Measurements from ENCODE around the gene TRIM25. TPM values are rescaled to one million over a fixed set of nuclear protein-coding genes. Genes with fewer than 3 reads are reported as not detected.

TRIM25 gene
- total and polyA plus RNA-seq, 9 donors, result 7.0 to 16.5 (median 12.4) TPM

DNA sequence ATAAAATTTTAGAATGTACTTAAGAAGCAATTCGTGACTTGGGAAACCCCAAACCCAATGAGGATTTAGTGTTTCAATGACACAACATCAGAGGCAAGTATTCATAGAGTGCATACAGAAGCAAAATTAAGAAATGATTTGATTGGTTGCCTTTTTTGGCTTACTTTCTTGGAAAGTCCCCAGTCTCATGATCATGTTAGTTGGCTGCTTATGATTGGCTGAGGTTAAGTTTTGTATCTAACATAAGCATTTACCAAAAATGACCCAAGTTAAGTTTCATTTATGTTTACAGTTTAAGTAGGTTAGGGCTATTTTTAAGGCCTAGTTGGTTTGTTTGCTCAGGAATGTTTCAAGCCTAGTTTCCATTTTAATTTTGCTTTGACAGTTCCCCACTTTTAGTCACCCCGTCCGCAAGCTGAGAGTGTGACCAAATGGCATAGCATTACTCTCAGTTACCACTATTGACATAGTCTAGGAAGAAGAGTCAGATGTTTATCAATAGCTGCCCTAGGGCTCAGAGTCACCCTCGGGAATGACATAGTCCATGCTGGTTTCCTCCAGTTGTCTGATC is 43.7 kb downstream of the TRIM25 start:
- no peak overlapping the region for H3K27ac ChIP-seq (ENCODE audit: low read length)
- no peak for DNase-seq
- no peaks in the 10 kb centered on the region for H3K27me3 ChIP-seq (ENCODE audit: control insufficient read depth, insufficient read depth, low read length)
- no peak overlapping the region for H3K4me3 ChIP-seq (ENCODE audit: low read length)
- no peaks in the 10 kb centered on the region for H3K36me3 ChIP-seq (ENCODE audit: control insufficient read depth, insufficient read depth, low read length)
- H3K4me1 ChIP-seq (ENCODE audit: control insufficient read depth, insufficient read depth, low read length), result no peaks in the 10 kb centered on the region
- no peaks in the 10 kb centered on the region for H3K9me3 ChIP-seq (replicated peaks; ENCODE audit: control insufficient read depth, low read depth, low read length)
- 80% methylated on average over 1 of the region's 4 CpGs for WGBS (ENCODE audit: insufficient coverage)

DNA sequence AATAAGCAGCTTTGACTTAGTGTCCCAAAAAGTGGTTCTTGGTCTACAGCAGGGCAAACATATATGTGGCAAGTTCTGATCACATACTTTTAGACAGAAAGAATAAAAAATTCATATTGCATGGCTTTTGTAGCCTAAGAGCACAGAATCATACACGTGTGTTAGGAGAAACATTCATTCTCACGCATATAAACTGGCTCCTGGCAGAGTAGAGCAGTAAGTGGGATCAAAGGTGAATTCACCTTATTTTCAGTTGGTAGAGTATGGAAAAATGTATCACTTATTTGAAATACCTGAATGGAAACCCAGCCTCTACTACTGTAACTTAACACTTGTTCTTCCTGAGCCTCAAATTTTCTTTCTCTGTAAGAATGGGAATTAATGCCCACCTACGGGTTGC is 45.1 kb downstream of the TRIM25 start:
- Histone ChIP-seq H3K9me3 (replicated peaks; ENCODE audit: control insufficient read depth, low read depth, low read length) (no peaks in the 10 kb centered on the region), H3K36me3 (ENCODE audit: control insufficient read depth, insufficient read depth, low read length) (no peaks in the 10 kb centered on the region), H3K4me1 (ENCODE audit: control insufficient read depth, insufficient read depth, low read length) (no peaks in the 10 kb centered on the region), H3K27ac (ENCODE audit: low read length) (no peak overlapping the region), H3K4me3 (ENCODE audit: low read length) (no peak overlapping the region), H3K27me3 (ENCODE audit: control insufficient read depth, insufficient read depth, low read length) (no peaks in the 10 kb centered on the region)
- WGBS (ENCODE audit: insufficient coverage), result 83% methylated on average over 1 of the region's 3 CpGs
- DNase-seq, result no peak

DNA sequence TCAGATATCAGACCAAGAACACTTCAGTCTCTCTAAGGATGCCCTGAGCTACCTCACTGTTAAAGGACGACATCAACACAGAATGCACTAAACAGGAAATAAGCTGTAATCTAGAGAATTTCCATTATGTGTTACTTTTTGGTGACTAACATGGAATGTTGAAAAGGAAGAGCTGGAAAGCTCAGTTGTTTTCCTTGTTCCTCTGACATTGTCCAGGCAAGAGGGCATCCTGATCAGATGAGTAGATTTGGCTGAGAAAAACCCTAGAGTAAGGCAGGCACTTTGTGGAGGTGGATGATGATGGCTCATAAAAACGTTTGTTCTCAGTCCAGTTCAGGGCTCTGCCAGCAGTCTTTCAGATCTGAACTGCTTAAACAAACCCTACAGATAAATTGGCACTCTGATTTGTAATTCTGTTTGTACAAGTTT is 45.9 kb downstream of the TRIM25 start:
- Histone ChIP-seq H3K4me3 (ENCODE audit: low read length) (no peak overlapping the region), H3K27me3 (ENCODE audit: control insufficient read depth, insufficient read depth, low read length) (no peaks in the 10 kb centered on the region), H3K4me1 (ENCODE audit: control insufficient read depth, insufficient read depth, low read length) (no peaks in the 10 kb centered on the region), H3K27ac (ENCODE audit: low read length) (no peak overlapping the region), H3K36me3 (ENCODE audit: control insufficient read depth, insufficient read depth, low read length) (no peaks in the 10 kb centered on the region), H3K9me3 (replicated peaks; ENCODE audit: control insufficient read depth, low read depth, low read length) (no peaks in the 10 kb centered on the region)
- WGBS (ENCODE audit: insufficient coverage), result no CpG with 5 or more reads among the region's 2 CpGs
- no peak for DNase-seq

DNA sequence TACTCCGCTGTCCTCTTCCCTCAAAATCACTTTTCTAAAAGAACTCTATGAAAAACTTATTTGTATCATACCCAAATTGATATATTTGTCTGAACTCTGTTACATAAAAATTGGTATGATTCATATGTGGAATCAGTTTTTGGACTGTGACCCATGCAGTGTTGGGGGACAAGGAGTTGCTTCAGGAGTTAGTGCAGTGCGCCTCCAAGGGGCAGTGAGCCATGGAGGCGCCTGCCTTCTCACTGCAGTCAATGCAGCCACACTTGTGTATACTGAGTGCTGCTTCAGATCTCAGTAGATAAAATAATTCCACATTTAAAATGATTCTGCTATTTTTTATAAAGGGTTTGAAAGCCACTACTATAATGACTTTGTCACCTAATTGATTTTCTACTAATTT is 47.4 kb downstream of the TRIM25 start:
- peaks cover 5% of the 10 kb centered on the region for H3K36me3 ChIP-seq (ENCODE audit: control insufficient read depth, insufficient read depth, low read length)
- H3K27ac ChIP-seq (ENCODE audit: low read length), result no peak overlapping the region
- H3K4me1 ChIP-seq (ENCODE audit: control insufficient read depth, insufficient read depth, low read length), result no peaks in the 10 kb centered on the region
- no peaks in the 10 kb centered on the region for H3K27me3 ChIP-seq (ENCODE audit: control insufficient read depth, insufficient read depth, low read length)
- no CpG with 5 or more reads among the region's 3 CpGs for WGBS (ENCODE audit: insufficient coverage)
- DNase-seq, result peak; percentile 10
- no peak overlapping the region for H3K4me3 ChIP-seq (ENCODE audit: low read length)
- H3K9me3 ChIP-seq (replicated peaks; ENCODE audit: control insufficient read depth, low read depth, low read length), result no peaks in the 10 kb centered on the region

DNA sequence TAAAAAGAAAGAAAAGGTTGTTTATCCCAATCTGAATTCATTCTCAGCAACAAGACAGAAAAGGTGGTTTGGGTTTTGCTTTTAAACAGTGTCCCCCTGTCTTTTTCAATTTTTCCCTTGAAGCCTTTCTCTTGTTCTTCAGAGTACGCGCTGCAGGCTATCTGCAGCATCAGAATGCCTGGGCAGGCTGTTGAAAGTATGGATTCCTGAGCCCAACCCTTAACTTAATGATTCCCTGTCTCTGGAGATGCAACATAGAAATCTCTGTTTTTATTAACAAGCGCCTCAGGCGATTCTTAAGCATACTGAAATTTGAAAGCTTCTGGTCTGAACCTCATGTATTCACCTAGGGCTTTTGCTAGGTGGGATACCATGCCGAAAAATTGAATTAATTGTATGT is 47.8 kb downstream of the TRIM25 start:
- 89% methylated on average over 2 of the region's 5 CpGs for WGBS (ENCODE audit: insufficient coverage)
- Histone ChIP-seq H3K27ac (ENCODE audit: low read length) (no peak overlapping the region), H3K4me3 (ENCODE audit: low read length) (no peak overlapping the region), H3K27me3 (ENCODE audit: control insufficient read depth, insufficient read depth, low read length) (no peaks in the 10 kb centered on the region), H3K4me1 (ENCODE audit: control insufficient read depth, insufficient read depth, low read length) (no peaks in the 10 kb centered on the region), H3K36me3 (ENCODE audit: control insufficient read depth, insufficient read depth, low read length) (peaks cover 8% of the 10 kb centered on the region), H3K9me3 (replicated peaks; ENCODE audit: control insufficient read depth, low read depth, low read length) (no peaks in the 10 kb centered on the region)
- DNase-seq, result no peak

DNA sequence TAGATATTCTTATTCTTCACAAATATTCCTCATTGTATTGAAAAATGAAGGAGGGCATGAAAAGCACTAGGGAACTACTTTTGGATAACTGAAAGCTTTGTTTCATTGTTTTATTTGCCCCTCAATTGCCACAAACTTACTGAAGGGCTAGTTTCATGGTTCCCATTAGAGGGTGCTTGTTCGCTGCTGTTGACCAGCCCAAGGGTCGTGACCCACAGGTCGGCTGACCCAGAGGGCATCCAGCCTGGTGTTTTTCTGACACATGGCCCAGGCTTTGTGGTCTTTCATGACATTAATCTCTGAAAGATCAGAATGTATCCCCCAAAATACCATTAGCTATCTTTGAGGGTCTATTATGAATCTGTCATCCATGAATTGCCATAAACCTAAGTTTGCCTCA is 49.9 kb downstream of the TRIM25 start:
- Histone ChIP-seq H3K4me1 (ENCODE audit: control insufficient read depth, insufficient read depth, low read length) (no peaks in the 10 kb centered on the region), H3K4me3 (ENCODE audit: low read length) (no peak overlapping the region), H3K36me3 (ENCODE audit: control insufficient read depth, insufficient read depth, low read length) (peaks cover 8% of the 10 kb centered on the region), H3K27ac (ENCODE audit: low read length) (no peak overlapping the region), H3K27me3 (ENCODE audit: control insufficient read depth, insufficient read depth, low read length) (no peaks in the 10 kb centered on the region), H3K9me3 (replicated peaks; ENCODE audit: control insufficient read depth, low read depth, low read length) (no peaks in the 10 kb centered on the region)
- no peak for DNase-seq
- 33% methylated on average over 1 of the region's 3 CpGs for WGBS (ENCODE audit: insufficient coverage)

DNA sequence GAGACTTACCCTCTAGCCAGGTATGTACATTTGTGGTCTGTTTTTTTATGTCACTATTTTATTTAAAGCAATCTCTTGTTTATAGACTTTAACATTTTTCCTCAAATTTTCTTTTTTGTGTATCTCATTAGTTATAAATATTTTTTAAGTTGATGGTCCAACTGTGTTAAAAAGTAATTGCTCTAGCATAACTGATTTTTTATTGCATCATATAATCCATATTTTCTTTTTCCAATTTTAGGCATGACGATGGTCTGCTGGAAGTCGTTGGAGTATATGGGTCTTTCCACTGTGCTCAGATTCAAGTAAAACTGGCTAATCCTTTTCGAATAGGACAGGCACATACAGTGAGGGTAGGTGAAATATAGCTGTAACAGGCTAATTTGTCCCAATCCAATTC is 52.0 kb downstream of the TRIM25 start:
- no CpG with 5 or more reads among the region's 3 CpGs for WGBS (ENCODE audit: insufficient coverage)
- Histone ChIP-seq H3K27ac (ENCODE audit: low read length) (no peak overlapping the region), H3K27me3 (ENCODE audit: control insufficient read depth, insufficient read depth, low read length) (no peaks in the 10 kb centered on the region), H3K9me3 (replicated peaks; ENCODE audit: control insufficient read depth, low read depth, low read length) (no peaks in the 10 kb centered on the region), H3K4me3 (ENCODE audit: low read length) (no peak overlapping the region), H3K36me3 (ENCODE audit: control insufficient read depth, insufficient read depth, low read length) (peaks cover 8% of the 10 kb centered on the region), H3K4me1 (ENCODE audit: control insufficient read depth, insufficient read depth, low read length) (no peaks in the 10 kb centered on the region)
- no peak for DNase-seq

DNA sequence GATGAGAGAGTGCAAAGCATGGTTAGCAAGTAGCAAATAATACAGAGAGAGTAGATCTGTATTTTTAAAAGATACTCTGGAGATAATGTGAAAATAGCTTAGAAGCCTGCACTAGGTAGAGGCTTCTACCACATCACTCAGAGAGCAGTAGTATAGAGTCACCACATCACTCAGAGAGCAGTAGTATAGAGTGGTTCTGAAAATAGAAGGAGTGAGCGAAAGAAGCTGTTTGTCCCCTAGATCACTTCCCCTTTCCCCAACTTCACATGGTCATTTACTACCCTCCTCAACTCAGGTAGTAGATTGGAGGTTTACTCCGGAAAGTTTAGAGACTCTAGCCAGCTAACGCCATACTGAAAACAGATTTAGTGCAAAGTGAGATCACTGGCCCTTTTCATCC is 62.8 kb downstream of the TRIM25 start:
- H3K4me3 ChIP-seq (ENCODE audit: low read length), result no peak overlapping the region
- H3K27ac ChIP-seq (ENCODE audit: low read length), result no peak overlapping the region
- H3K4me1 ChIP-seq (ENCODE audit: control insufficient read depth, insufficient read depth, low read length), result no peaks in the 10 kb centered on the region
- no CpG with 5 or more reads among the region's 3 CpGs for WGBS (ENCODE audit: insufficient coverage)
- H3K36me3 ChIP-seq (ENCODE audit: control insufficient read depth, insufficient read depth, low read length), result peaks cover 6% of the 10 kb centered on the region
- no peaks in the 10 kb centered on the region for H3K27me3 ChIP-seq (ENCODE audit: control insufficient read depth, insufficient read depth, low read length)
- no peak for DNase-seq
- H3K9me3 ChIP-seq (replicated peaks; ENCODE audit: control insufficient read depth, low read depth, low read length), result no peaks in the 10 kb centered on the region

DNA sequence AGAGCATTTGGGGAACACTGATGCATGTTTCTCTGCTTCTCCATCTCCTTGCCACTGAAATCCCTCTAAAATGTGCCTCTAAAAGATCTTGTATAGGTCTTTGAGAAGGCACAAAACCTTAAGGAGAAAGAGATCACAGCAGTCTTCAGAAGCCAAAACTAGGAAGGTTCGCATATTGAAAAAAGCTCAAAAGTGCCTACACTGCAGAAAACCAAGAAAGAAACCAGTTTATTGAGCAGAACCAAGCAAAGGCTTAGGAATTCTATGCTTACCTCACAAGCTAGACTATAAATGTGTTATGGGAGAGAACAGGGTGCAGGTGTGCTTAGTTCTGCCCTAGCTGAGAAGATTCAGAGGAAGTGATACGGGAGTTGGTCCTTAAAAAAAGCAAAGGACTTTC is 63.3 kb downstream of the TRIM25 start:
- Histone ChIP-seq H3K4me1 (ENCODE audit: control insufficient read depth, insufficient read depth, low read length) (no peaks in the 10 kb centered on the region), H3K27me3 (ENCODE audit: control insufficient read depth, insufficient read depth, low read length) (no peaks in the 10 kb centered on the region), H3K27ac (ENCODE audit: low read length) (no peak overlapping the region), H3K4me3 (ENCODE audit: low read length) (no peak overlapping the region), H3K36me3 (ENCODE audit: control insufficient read depth, insufficient read depth, low read length) (peaks cover 6% of the 10 kb centered on the region), H3K9me3 (replicated peaks; ENCODE audit: control insufficient read depth, low read depth, low read length) (no peaks in the 10 kb centered on the region)
- DNase-seq, result no peak
- WGBS (ENCODE audit: insufficient coverage), result no CpG with 5 or more reads among the region's 2 CpGs

DNA sequence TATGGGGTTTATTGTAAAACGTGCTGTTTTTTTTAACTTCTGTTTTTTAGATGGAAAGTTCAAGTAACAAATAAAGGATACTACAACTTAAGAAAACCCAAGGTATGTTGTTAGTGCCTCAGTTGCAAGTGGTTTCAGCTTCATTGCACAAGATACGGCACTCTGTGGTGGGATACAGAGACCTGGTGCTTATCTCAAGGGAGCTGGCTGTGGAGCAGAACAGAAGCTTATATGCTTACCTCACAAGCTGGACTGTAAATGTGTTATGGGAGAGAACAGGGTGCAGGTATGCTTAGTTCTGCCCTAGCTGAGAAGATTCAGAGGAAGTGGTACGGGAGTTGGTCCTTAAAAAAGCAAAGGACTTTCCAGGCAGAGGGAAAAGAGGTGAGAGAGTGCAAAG is 64.7 kb downstream of the TRIM25 start:
- H3K27ac ChIP-seq (ENCODE audit: low read length), result no peak overlapping the region
- H3K4me1 ChIP-seq (ENCODE audit: control insufficient read depth, insufficient read depth, low read length), result no peaks in the 10 kb centered on the region
- H3K4me3 ChIP-seq (ENCODE audit: low read length), result no peak overlapping the region
- peaks cover 6% of the 10 kb centered on the region for H3K36me3 ChIP-seq (ENCODE audit: control insufficient read depth, insufficient read depth, low read length)
- no peaks in the 10 kb centered on the region for H3K27me3 ChIP-seq (ENCODE audit: control insufficient read depth, insufficient read depth, low read length)
- WGBS (ENCODE audit: insufficient coverage), result 50% methylated on average over 2 of the region's 3 CpGs
- H3K9me3 ChIP-seq (replicated peaks; ENCODE audit: control insufficient read depth, low read depth, low read length), result no peaks in the 10 kb centered on the region
- no peak for DNase-seq

DNA sequence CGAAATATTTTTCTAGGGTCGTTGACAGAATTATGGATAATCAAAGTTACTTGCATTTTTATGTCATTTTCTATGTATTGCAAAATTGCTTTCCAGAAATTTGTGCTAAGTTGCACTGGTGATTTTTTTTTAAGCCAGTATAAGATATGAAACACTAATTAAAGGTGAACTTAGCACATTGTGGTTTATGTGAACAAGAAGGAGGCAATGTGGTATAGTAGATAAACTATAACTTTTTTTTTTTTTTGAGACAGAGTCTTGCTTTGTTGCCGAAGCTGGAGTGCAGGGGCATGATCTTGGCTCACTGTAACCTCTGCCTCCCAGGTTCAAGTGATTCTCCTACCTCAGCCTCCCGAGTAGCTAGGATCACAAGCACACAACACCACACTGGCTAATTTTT is 66.7 kb downstream of the TRIM25 start:
- Histone ChIP-seq H3K4me1 (ENCODE audit: control insufficient read depth, insufficient read depth, low read length) (no peaks in the 10 kb centered on the region), H3K9me3 (replicated peaks; ENCODE audit: control insufficient read depth, low read depth, low read length) (no peaks in the 10 kb centered on the region), H3K36me3 (ENCODE audit: control insufficient read depth, insufficient read depth, low read length) (peaks cover 6% of the 10 kb centered on the region), H3K27ac (ENCODE audit: low read length) (no peak overlapping the region), H3K27me3 (ENCODE audit: control insufficient read depth, insufficient read depth, low read length) (no peaks in the 10 kb centered on the region), H3K4me3 (ENCODE audit: low read length) (no peak overlapping the region)
- no CpG with 5 or more reads among the region's 4 CpGs for WGBS (ENCODE audit: insufficient coverage)
- DNase-seq, result no peak

Measured in muscle of leg (tissue), 11 donors.